ENCODE results near the gene STXBP5.

The STXBP5 gene

GRCh38 chr6:147164761-147165160 lies 39.5 kb upstream of the STXBP5 start:
- no peaks in the 10 kb centered on the region for H3K36me3 ChIP-seq
- no peak for TF ChIP-seq CTCF (IDR thresholded peaks at IDR 0.05)
- no peaks in the 10 kb centered on the region for H3K9me3 ChIP-seq
- intact Hi-C loops (cut with DNase I; ENCODE audit: low total_unique reads), result no loop called here
- DNase-seq, result no peak
- H3K27me3 ChIP-seq, result no peaks in the 10 kb centered on the region
- no peak overlapping the region for H3K27ac ChIP-seq
- H3K4me1 ChIP-seq, result peaks cover 0 to 11% (median 0%) of the 10 kb centered on the region in 4 donors
- no peak overlapping the region for H3K4me3 ChIP-seq

GRCh38 chr6:147166360-147166944 lies 37.8 kb upstream of the STXBP5 start:
- DNase-seq, result no peak
- Histone ChIP-seq H3K27ac (no peak overlapping the region), H3K4me1 (peaks cover 0 to 22% (median 0%) of the 10 kb centered on the region in 4 donors), H3K36me3 (no peaks in the 10 kb centered on the region), H3K4me3 (no peak overlapping the region), H3K27me3 (no peaks in the 10 kb centered on the region), H3K9me3 (no peaks in the 10 kb centered on the region)
- TF ChIP-seq CTCF (IDR thresholded peaks at IDR 0.05), result no peak
- intact Hi-C loops (cut with DNase I; ENCODE audit: low total_unique reads), result no loop called here

- Histone ChIP-seq H3K36me3 (no peaks in the 10 kb centered on the region), H3K27me3 (no peaks in the 10 kb centered on the region), H3K27ac (no peak overlapping the region), H3K4me3 (no peak overlapping the region), H3K4me1 (peaks cover 0 to 22% (median 0%) of the 10 kb centered on the region in 4 donors), H3K9me3 (no peaks in the 10 kb centered on the region)
- no peak for TF ChIP-seq CTCF (IDR thresholded peaks at IDR 0.05)
- intact Hi-C loops (cut with DNase I; ENCODE audit: low total_unique reads), result no loop called here
- no peak for DNase-seq
These were observed 37.2 kb upstream of the STXBP5 start for GRCh38 chr6:147166992-147167391.

GRCh38 chr6:147167576-147168461 lies 36.4 kb upstream of the STXBP5 start:
- intact Hi-C loops (cut with DNase I; ENCODE audit: low total_unique reads), result no loop called here
- Histone ChIP-seq H3K27ac (no peak overlapping the region), H3K4me3 (no peak overlapping the region)

GRCh38 chr6:147169529-147169928 lies 34.7 kb upstream of the STXBP5 start:
- H3K36me3 ChIP-seq, result no peaks in the 10 kb centered on the region
- H3K4me1 ChIP-seq, result peaks cover 0 to 22% (median 0%) of the 10 kb centered on the region in 4 donors
- TF ChIP-seq CTCF (IDR thresholded peaks at IDR 0.05), result no peak
- H3K4me3 ChIP-seq, result no peak overlapping the region
- H3K9me3 ChIP-seq, result no peaks in the 10 kb centered on the region
- intact Hi-C loops (cut with DNase I; ENCODE audit: low total_unique reads), result no loop called here
- no peak for DNase-seq
- no peak overlapping the region for H3K27ac ChIP-seq
- H3K27me3 ChIP-seq, result no peaks in the 10 kb centered on the region

More at GRCh38 chr6:147167576-147168461, 36.4 kb upstream of the STXBP5 start:
- no peak for DNase-seq
- Histone ChIP-seq H3K4me1 (peaks cover 0 to 22% (median 0%) of the 10 kb centered on the region in 4 donors), H3K9me3 (no peaks in the 10 kb centered on the region), H3K36me3 (no peaks in the 10 kb centered on the region), H3K27me3 (no peaks in the 10 kb centered on the region)
- TF ChIP-seq CTCF (IDR thresholded peaks at IDR 0.05), result no peak
